Mammary epithelial cell (primary cell): ENCODE data around the gene TIMM17B.

Source experiments
- EZH2 ChIP-seq: IDR thresholded peaks from 2 replicates; pipeline ENCODE4 v1.6.1; 2012; ENCODE audit warnings: low read length, inconsistent platforms, borderline replicate concordance
- TF ChIP-seq, protein P1 (sequence below), 2 donors: IDR thresholded peaks in 1 of 2; conservative IDR thresholded peaks in 1 of 2; 2 replicates each; pipeline ENCODE4 v1.5.1; 2011 to 2012; ENCODE audit warnings: inconsistent platforms in 2 of 2, low read length in 2 of 2, mild to moderate bottlenecking in 2 of 2, control low read depth in 1 of 2, low read depth in 1 of 2; ENCODE audit not compliant: insufficient read depth in 1 of 2; ENCODE audit errors: extremely low read depth in 1 of 2

DNA sequence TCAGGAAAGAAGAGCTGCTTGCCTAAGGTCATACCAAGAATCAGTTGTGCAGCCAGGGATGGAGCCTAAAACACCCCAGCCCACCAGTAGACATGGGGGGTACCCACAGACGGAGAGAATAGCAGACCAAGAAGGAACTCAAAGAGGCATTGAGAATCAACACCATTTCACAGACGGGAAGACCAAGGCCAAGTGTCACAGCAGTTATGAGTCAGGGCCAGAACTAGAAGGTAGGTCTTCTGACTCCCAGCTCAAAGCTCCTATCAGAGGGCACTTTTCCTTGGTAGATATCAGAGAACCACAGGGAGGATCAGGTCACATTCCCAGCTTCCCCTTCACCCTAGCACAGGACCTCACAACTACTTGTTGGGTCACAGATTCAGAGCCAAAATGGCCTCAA lies 45.3 kb upstream of the TIMM17B start:
- no peak for TF ChIP-seq EZH2
- TF ChIP-seq, protein P1, sequence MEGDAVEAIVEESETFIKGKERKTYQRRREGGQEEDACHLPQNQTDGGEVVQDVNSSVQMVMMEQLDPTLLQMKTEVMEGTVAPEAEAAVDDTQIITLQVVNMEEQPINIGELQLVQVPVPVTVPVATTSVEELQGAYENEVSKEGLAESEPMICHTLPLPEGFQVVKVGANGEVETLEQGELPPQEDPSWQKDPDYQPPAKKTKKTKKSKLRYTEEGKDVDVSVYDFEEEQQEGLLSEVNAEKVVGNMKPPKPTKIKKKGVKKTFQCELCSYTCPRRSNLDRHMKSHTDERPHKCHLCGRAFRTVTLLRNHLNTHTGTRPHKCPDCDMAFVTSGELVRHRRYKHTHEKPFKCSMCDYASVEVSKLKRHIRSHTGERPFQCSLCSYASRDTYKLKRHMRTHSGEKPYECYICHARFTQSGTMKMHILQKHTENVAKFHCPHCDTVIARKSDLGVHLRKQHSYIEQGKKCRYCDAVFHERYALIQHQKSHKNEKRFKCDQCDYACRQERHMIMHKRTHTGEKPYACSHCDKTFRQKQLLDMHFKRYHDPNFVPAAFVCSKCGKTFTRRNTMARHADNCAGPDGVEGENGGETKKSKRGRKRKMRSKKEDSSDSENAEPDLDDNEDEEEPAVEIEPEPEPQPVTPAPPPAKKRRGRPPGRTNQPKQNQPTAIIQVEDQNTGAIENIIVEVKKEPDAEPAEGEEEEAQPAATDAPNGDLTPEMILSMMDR (conservative IDR thresholded peaks at IDR 0.05 in 1 of 2, IDR thresholded peaks at IDR 0.05 in 1 of 2; ENCODE audit: extremely low read depth in 1 of 2, insufficient read depth in 1 of 2, low read depth in 1 of 2, low read length in 2 of 2) = no peak
